NAMALWA (cell line): Measurements from ENCODE around the gene HOXA10.

Experiments
- DNase-seq: peaks from one replicate; pipeline ENCODE4 v3.0.0-alpha.2; 2015; ENCODE audit warnings: low spot score

Gene HOXA10

GRCh38 chr7:27173956-27174873, at the start of gene HOXA10:
Gene HOXA10 (minus strand): TSS chr7:27174320. CDS start chr7:27174306, 14 bp downstream.
- no peak for DNase-seq

GRCh38 chr7:27221201-27221797, 47.2 kb upstream of the HOXA10 start:
- DNase-seq: no peak

- DNase-seq: no peak
Observed at GRCh38 chr7:27220440-27220955, 46.4 kb upstream of the HOXA10 start.

- no peak for DNase-seq
Observed at GRCh38 chr7:27219821-27220220, 45.7 kb upstream of the HOXA10 start.

GRCh38 chr7:27217951-27218350, 43.8 kb upstream of the HOXA10 start:
- DNase-seq: no peak

GRCh38 chr7:27215356-27215755, 41.2 kb upstream of the HOXA10 start:
- DNase-seq: no peak

- DNase-seq: no peak
Observed at GRCh38 chr7:27214239-27214950, 40.3 kb upstream of the HOXA10 start.

GRCh38 chr7:27213433-27214238, 39.5 kb upstream of the HOXA10 start:
- DNase-seq: no peak

- DNase-seq: no peak
Observed at GRCh38 chr7:27212497-27213432, 38.6 kb upstream of the HOXA10 start.

- no peak for DNase-seq
Observed at GRCh38 chr7:27211764-27212204, 37.7 kb upstream of the HOXA10 start.

- DNase-seq: no peak
Observed at GRCh38 chr7:27211084-27211446, 36.9 kb upstream of the HOXA10 start.

- peak; percentile 65 for DNase-seq
Observed at GRCh38 chr7:27210441-27211083, 36.4 kb upstream of the HOXA10 start.

- DNase-seq: no peak
Observed at GRCh38 chr7:27209933-27210440, 35.9 kb upstream of the HOXA10 start.

GRCh38 chr7:27208998-27209397, 34.9 kb upstream of the HOXA10 start:
- no peak for DNase-seq

GRCh38 chr7:27207348-27207985, 33.3 kb upstream of the HOXA10 start:
- DNase-seq: no peak

- no peak for DNase-seq
Observed at GRCh38 chr7:27205325-27206280, 31.5 kb upstream of the HOXA10 start.

GRCh38 chr7:27204851-27205322, 30.8 kb upstream of the HOXA10 start:
- no peak for DNase-seq
